Thoracic aorta (tissue), 2 donors: ENCODE measurements around the gene NXT1. TPM values are rescaled to one million over a fixed set of nuclear protein-coding genes. Genes with fewer than 3 reads are reported as not detected.

ENCODE experiments used
- ATAC-seq: fragments of 150-250 bp; one replicate; pipeline ENCODE4 v1.8.0; 2017; ENCODE audit warnings: low read depth; ENCODE audit not compliant: insufficient number of reproducible peaks, low FRiP score
- DNase-seq: peaks from one replicate; pipeline ENCODE4 v3.0.0-alpha.2; 2020; ENCODE audit warnings: low spot score
- H3K27ac ChIP-seq, 2 donors: fragments of 200-600 bp; sonication (generic); 1 replicate in 1 of 2; 2 replicates in 1 of 2; pipeline ENCODE4 v1.5.1; 2016; ENCODE audit warnings: mild to moderate bottlenecking in 2 of 2, moderate library complexity in 2 of 2
- H3K27me3 ChIP-seq: fragments of 200-600 bp; sonication (generic); replicated peaks from 2 replicates; pipeline ENCODE4 v1.6.0; 2016; ENCODE audit warnings: mild to moderate bottlenecking; ENCODE audit not compliant: insufficient read depth
- H3K36me3 ChIP-seq: fragments of 200-600 bp; sonication (generic); one replicate; pipeline ENCODE4 v1.5.1; 2016
- H3K4me1 ChIP-seq, 2 donors: fragments of 200-600 bp; sonication (generic); 1 replicate in 1 of 2; 2 replicates in 1 of 2; pipeline versions ENCODE4 v1.5.1 to v1.6.0; 2016; ENCODE audit warnings: low read depth in 2 of 2, mild to moderate bottlenecking in 1 of 2; ENCODE audit not compliant: control insufficient read depth in 1 of 2
- H3K4me3 ChIP-seq: fragments of 200-600 bp; sonication (generic); 2 replicates; pipeline ENCODE4 v1.5.1; 2016; ENCODE audit warnings: mild to moderate bottlenecking
- H3K9me3 ChIP-seq: fragments of 200-600 bp; sonication (generic); 2 replicates; pipeline ENCODE4 v1.5.1; 2016
- CTCF ChIP-seq: fragments of 200-600 bp; sonication (generic); IDR thresholded peaks from one replicate; pipeline ENCODE4 v1.5.1; 2019; ENCODE audit warnings: antibody characterized with exemption
- total RNA-seq, 2 donors: library from RNA; depleted of rRNA; stranded (reverse); fragments of >200 nt; gene quantifications; one replicate each; pipeline versions ENCODE4 v1.1.0 to v1.2.3, GENCODE V29; 2016

The NXT1 gene
- total RNA-seq, 2 donors from 2014 or later: 21.8 to 79.6 TPM

DNA sequence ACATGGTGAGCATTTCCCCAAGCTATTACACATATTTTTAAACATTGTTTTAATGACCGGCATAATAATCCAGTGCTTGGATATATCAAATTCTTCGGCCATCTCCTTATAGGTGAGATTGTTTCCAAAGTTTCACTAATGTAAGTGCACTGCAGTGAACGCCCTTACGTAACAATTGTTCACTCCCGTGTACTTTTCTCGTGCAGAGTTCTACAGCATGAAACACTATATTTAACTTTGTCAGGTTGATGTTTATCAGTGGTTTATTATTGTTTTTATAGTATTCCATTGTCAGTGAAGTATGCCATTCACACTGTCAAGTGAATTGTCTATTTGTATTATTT, 7.9 kb downstream of the NXT1 start:
- H3K36me3 ChIP-seq: peaks cover 6% of the 10 kb centered on the region
- peak overlapping the region; percentile 59 to 97 for H3K27ac ChIP-seq
- H3K4me3 ChIP-seq: peak overlapping the region; percentile 87
- no peaks in the 10 kb centered on the region for H3K9me3 ChIP-seq
- ATAC-seq (no peak), DNase-seq (no peak)
- H3K4me1 ChIP-seq: peaks cover 12 to 32% of the 10 kb centered on the region in 2 donors
- no peaks in the 10 kb centered on the region for H3K27me3 ChIP-seq
- no peak for TF ChIP-seq CTCF

GRCh38 chr20:23358923-23359593, 8.5 kb downstream of the NXT1 start:
- no peak for DNase-seq
- Histone ChIP-seq H3K36me3 (peaks cover 3% of the 10 kb centered on the region), H3K27ac (peak overlapping the region; percentile 59 to 97), H3K9me3 (no peaks in the 10 kb centered on the region), H3K4me3 (no peak overlapping the region), H3K4me1 (peaks cover 15 to 37% of the 10 kb centered on the region in 2 donors), H3K27me3 (no peaks in the 10 kb centered on the region)
- no peak for ATAC-seq
- TF ChIP-seq CTCF: no peak

DNA sequence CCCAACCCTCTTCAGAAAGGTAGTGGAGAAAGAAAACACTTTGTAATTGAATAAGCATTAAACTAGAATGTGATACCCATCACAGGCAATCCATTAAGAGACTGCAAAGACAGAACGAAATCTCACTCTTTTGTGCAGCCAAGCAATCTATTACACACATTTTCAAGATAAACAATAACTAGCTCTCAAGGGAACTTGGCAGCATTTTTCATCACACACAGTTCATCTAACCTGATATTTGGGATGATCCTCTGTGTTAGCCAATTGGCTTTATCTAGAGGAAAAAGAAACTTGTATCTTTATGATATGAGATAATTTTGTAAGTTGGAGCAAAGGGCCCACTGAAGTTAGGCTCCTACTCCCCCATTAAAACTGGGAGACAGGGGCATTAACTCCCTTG, 9.9 kb downstream of the NXT1 start:
- Histone ChIP-seq H3K36me3 (peaks cover 8% of the 10 kb centered on the region), H3K27me3 (no peaks in the 10 kb centered on the region), H3K27ac (peak overlapping the region; percentile 98 to 99), H3K9me3 (no peaks in the 10 kb centered on the region), H3K4me3 (no peak overlapping the region), H3K4me1 (peaks cover 18 to 40% of the 10 kb centered on the region in 2 donors)
- no peak for TF ChIP-seq CTCF
- DNase-seq (no peak), ATAC-seq (no peak)

GRCh38 chr20:23361119-23361475, 10.5 kb downstream of the NXT1 start:
- DNase-seq (no peak), ATAC-seq (no peak)
- TF ChIP-seq CTCF: no peak
- H3K27ac ChIP-seq: peak overlapping the region; percentile 98 to 99
- peak overlapping the region; percentile 92 for H3K4me3 ChIP-seq
- H3K36me3 ChIP-seq: peaks cover 11% of the 10 kb centered on the region
- no peaks in the 10 kb centered on the region for H3K27me3 ChIP-seq
- no peaks in the 10 kb centered on the region for H3K9me3 ChIP-seq
- peaks cover 18 to 46% of the 10 kb centered on the region in 2 donors for H3K4me1 ChIP-seq

- TF ChIP-seq CTCF: no peak
- peak; percentile 86 for DNase-seq
- H3K4me1 ChIP-seq: peaks cover 18 to 52% of the 10 kb centered on the region in 2 donors
These were observed 11.1 kb downstream of the NXT1 start, which contains the start of gene GZF1 for GRCh38 chr20:23361476-23362391. Gene GZF1, plus strand, starts transcription at chr20:23362182. Its CDS starts 2,202 bp downstream, at chr20:23364384.

More at GRCh38 chr20:23361476-23362391, 11.1 kb downstream of the NXT1 start, which contains the start of gene GZF1:
- Histone ChIP-seq H3K9me3 (no peaks in the 10 kb centered on the region), H3K4me3 (peak within 1 kb of the TSS; percentile 92), H3K36me3 (peaks cover 11% of the 10 kb centered on the region), H3K27me3 (no peaks in the 10 kb centered on the region), H3K27ac (peak within 1 kb of the TSS; percentile 98 to 99)
- peak; percentile 80 for ATAC-seq
